ENCODE results near the gene SPATA3.

The SPATA3 gene

DNA sequence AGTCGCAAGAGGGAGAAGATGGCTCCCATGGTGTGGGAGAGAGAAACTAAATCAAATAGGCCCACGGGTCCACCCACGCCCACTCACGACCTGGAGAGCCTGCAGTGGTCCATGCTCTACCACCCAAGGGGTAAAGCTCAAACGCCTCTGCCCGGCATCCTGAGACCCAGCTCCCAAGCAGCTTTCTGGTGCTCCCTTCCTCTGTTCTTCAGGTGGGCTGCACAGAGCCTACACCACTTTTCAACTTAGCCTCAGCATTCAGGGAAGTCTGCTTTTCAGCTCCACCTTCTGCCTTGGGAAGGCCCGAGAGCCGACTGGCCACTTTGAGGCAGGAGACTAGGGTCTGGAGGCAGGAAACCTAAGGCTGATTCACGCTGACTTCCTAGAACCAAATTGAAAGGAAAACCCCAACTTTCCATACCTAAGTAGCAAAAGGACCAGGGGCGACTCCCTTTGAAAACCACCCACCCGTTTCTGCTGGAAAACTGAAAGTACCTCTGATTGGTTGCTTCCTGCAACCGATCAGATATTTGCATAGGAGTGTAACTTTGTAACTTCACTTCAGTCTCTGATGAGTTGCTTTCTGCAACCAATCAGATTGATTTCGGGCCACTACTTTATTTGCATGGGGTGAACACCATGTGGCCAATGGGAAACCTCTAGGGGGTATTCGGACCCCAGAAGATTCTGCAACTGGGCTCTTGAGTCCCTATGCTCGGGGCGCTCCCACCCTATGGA lies 26.8 kb upstream of the SPATA3 start:
- DNase-seq: no peak

DNA sequence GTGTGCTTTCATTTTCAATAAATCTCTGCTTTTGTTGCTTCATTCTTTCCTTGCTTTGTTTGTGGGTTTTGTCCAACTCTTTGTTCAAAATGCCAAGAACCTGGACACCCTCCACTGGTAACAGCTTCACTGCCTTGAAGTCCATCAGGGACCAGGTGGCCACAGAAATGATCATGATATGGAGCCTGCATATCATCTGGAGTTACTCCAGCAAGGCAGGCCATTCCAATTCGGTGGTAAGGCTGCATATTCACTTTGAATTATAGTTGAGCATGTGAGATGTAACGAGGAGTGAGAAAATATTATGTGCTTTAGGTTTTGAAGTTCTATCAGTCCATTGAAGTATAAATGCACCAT lies 26.3 kb upstream of the SPATA3 start:
- DNase-seq: no peak

DNA sequence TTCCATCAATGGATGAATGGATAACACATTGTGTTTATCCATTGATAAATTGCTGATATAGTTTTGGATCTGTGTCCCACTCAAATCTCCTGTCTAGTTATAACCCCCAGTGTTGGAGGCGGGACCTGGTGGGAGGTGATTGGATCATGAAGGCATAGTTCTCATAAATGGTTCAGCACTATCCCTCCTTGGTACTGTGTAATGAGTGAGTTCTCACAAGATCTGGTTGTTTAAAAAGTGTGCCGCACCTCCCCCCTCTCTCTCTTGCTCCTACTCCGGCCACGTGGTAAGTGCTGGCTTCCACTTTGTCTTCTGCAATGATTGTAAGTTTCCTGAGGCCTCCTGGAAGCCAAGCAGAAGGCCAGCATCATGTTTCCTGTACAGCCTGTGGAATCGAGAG lies 23.9 kb upstream of the SPATA3 start:
- DNase-seq: no peak

DNA sequence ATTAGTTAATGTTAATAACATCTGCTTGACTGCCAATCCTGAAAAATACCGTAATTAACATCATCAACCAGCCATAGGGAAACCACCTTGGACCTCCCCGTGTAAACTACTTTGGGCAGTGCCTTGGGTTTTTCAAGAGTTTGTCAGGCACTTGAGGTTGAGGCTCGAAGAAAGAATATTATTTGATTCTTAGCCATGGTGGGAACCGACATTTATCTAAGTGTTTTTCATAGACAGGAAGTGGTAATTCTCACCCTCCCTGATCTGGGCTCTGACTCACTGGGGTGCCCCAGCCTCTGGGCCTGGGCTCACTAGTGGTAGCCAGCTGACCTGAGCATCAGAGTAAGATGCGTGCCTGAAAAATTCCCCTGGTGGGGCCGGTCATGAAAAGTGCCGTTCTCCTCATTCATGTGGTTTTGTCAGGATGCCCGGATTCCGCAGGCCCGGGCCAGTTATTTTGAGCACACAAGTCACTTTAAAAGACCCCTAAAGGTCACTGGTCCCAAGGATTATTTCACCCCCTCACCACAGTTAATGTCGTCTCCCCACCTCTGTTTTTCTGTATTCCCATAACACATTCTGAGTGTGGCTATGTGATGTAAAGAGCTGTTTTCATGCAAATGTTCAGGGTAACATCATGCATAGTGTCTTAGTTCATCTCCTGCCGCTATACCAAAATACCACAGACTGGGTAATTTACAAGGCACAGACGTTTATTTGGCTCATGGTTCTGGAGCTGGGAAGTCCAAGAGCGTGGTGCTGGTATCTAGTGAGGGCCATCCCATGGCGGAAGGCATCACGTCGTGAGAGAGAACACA lies 21.6 kb upstream of the SPATA3 start:
- DNase-seq: peak; percentile 76

DNA sequence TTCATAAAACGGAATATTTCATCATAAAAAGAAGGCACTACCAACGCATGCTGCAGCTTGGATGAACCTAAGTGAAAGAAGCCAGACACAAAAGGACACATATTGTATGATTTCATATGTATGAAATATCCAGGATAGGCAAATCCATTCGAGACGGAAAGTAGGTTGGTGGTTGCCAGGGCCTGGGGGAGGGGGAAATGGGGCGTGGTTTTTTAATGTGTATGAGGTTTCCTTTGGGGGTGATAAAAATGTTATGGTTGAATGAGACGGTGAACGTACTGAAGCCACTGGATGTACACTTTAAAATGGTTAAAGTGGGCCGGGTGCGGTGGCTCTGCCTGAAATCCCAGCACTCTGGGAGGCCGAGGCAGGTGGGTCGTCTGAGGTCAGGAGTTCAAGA lies 20.0 kb upstream of the SPATA3 start:
- DNase-seq: no peak

DNA sequence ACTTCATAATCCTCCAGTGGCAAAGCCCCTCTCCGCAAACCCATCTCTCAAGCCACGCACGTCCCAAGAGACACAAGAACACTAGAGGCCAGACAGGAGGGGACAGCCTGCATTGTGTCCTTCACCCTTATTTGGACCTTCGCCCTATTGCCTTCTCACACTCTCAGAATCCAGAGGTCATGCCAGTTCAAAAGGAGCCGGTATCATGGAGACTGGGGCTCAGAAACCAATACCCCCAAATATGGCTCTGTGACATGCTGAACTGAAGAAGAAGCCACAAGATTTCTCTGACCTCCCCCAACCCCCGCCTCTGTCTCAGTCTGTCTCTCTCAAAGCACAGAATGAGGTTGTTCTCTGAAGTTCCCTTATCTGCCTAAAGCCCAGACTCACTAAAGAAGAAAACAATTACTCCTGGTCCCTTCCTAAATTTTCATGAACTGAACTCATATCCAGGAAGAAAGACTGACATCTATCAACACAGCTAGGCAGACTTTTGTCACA lies 19.2 kb upstream of the SPATA3 start:
- DNase-seq: no peak

DNA sequence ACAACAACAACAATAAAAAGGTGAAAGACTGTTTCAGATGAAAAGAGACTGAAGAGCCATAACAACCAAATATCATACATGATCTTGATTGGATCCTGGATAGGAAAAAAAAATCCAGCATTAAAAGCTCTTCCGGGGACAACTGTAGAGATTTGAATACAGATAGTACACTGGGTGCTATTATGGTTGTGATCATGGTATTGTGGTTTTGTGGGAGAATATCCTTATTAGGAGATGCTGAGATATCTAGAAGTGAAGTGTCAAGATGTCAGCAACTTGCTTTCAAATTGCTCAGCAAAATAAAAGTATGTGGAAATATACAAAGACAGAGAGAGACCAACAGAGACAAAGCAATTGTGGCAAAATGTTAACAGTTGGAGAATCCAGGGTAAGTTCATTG lies 15.5 kb upstream of the SPATA3 start:
- DNase-seq: no peak

DNA sequence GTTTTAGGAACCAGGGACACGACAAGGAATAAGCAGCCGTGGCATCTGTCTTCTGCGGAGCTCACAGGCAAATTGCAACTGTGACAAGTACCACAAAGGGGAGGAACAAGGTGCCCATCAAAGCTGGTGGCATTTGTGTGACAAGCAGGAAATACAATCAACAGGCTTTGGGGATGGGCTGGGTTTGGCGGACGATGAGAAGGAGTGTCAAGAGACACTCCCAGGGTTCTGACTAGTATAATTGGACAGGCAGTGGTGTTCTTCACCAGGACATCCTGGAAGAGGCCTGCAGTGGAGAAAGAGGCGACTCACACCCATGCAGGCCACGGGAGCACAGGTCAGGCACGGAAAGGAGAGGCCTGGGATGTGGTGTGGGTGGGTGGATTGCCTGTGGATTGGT lies 14.2 kb upstream of the SPATA3 start:
- no peak for DNase-seq

DNA sequence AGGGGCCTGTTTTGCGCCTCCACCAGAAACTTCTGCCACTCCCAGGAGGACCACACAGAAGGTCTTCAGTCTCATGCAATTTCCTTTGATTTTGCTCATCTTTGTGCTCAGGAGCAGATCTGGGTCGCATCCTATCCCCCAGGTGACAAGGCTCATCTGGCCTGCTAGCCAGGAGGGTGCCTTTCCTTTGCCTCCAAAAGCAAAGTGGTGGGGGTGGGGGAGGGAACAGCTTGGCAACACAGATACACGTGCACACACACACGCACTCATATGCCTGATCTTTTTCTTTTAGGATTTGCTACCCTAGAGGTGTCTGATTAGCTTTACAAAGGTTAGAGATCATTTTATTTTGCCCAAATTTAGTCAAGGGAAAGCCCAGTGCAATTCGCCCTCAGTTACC lies 13.8 kb upstream of the SPATA3 start:
- no peak for DNase-seq

DNA sequence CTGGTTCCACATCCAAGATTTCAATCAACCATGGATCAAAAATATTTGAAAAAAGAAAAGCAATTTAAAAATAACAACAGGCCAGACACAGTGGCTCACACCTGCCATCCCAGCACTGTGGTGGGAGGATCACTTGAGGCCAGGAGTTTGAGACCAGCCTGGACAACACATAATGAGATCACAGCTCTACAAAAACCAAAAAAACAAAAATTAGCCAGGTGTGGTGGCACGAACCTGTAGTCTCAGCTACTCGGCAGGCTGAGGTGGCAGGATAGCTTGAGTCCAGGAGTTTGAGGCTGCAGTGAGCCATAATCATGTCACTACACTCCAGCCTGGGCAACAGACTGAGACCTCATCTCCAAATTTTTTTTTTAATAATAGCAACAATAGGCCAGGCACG lies 13.4 kb upstream of the SPATA3 start:
- DNase-seq: no peak

DNA sequence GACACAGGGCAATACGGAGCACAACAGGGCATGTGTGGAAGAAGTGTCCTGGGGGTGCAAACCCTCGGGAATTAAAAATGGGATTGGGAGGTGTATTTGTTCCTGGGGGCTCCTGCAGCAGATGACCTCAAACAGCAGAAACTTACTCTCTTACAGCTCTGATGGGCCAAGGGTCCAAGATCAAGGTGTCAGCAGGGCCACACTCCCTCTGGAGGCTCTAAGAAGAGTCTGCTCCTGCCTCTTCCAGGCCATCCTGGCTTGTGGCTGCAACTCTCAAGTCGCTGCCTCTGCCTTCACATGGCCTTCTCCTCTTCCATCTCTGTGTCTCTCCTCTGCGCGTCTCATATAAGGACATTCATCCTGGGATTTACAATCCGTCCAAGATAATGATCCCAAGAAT lies 12.4 kb upstream of the SPATA3 start:
- no peak for DNase-seq

DNA sequence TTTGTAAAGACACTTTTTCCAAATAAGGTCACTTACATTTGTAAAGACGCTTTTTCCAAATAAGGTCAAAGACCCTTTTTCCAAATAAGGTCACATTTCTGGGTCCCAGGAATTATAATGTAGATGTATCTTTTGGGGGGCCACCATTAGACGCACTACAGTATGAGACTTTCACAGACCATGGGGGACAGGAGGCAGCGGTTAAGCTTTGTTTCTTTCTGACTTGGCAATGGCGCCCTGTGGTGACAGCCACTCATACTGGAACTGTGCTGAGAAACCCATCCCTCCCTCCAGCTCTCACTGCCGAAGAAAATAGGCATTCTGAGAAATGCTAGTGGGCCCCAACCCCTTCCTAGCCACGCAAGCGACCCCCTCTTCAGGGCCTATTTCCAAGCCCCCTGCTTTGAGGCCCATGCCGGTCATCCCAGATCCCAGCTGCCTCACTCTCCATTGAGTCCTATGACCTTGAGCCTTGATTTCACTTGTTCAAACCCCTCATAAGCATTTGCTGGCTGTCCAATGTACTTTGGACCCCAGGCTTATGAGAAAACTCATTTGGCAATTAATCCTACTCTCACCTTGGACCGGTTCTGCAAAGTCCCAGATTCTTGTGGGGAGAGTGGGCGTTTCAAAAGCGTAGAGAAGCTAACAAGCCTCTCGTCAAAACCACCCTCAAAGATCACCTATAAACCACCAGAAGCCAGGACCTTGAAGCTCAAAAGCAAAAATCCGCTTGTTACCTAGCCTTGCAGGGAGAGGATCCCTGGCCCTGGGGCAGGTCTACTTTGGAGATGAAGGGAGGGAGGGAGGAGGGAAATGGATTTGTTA lies 11.3 kb upstream of the SPATA3 start:
- DNase-seq: peak; percentile 53

DNA sequence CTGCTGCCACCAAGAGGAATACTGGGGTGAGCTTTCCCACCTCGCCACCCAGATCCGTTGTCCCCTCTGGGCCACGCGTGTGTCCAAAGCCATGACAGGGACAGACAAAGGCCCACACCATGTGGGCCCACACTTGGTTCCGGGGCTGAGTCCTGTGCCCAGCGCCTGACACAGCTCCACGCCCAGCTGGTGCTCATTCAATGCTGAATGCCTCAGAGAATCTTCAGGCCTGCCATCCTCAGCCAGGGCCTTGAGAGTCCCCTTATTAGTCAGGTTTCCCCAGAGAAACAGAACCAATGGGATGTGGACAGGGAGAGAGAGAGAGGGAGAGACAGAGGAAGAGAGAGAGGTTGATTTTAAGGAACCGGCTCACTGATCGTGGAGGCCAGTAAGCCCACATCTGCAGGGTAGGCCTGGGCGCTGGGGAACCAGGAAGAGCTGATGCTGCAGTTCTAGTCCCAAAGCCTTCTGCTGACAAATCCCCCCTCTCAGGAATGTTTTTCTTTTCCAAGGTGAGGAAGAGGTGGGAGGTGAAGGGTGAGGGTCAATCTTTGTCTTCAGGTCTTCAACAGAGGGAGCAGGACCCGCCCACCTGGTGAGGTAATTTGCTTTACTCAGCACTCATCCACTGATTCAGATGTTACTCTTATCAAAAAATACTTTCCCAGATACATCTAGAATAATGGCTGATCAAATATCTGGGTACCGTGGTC lies 10.2 kb upstream of the SPATA3 start:
- no peak for DNase-seq

DNA sequence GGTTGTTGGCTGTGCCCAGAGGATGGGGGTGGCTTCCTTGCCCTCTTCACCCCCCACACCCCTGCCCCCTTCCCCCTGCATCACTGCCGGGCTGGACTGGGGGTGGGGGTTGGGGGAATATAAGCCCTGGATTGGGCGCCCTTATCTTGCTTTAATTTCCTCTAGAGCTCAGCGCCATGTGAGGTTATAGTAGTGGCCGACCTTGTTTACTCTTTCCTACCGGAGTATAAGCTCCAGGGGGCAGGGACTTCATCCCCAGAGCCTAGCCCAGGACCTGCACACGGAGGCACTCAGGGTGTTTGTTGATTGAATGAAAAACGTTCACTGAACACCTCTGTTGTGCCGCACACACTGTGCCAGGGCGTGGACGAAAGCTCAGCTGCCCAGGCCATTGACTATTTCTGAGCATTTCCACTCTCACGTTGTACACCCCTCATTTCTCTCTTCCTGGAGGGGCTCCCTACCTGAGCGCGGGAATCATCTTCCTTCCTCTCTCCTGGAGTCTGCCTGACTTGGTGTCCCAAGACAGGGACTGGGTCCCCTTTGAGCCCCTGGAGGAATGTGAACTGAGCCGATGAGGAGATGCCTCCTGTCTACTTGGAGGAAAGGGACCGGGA lies 9.3 kb upstream of the SPATA3 start:
- no peak for DNase-seq

DNA sequence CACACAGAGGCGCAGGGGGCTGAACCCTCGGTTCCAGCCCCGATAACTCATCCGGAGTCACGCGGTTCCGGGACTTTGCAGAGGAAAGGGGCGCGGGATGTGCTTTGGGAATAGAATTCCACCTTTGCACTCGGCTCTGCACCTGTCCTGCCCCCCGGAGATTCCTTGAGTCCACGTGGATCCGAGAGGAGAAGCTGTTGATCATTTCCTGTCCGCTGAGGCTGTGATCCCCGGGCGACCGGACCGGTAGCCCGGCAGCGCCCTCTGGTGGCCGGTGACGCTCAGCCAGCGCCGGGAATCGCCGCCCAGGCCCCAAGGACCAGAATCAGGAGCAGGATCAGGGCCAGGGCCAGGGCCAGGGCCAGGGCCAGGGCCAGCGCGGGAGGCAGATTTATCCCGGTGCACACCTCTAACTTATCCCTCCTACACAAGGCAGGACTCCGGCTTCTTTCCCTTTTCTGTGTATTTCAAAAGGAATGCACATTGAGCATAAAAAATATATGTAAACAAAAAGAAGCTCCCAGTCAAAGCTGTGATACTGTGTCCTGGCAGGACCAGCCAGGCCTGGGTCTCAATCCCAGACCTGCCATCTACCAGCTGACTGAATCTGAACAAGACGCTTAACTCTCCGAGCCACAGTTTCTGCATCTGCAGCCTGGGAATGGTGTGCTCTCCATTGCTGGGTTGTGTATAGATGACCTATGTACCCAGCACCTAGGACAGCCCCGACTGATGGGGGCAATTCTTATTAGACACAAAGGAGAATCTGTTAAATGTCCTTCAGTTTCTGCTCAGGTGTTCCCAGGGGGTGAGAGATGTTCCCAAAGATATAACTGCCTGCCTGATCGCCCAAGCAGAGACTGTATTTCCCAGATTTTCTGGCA lies 8.5 kb upstream of the SPATA3 start:
- DNase-seq: peak; percentile 89

DNA sequence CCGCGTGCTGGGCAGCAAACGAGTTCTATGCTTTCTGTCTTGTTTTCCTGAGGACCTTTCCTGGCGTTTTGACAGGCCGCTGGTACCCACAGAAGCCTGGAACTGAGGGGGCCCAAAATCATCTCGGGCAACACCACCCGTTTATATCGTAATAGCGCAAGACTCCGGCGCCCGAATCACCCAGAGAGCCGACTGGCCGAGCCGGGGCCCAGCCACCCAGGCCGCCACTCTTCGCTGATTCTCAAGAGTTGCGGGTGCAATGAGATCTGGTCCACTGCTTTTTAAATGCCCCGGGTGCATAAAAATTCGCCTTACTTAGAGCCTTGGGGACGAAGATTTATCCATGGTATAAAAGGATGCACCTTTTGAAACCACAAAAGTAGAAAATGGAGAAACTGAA lies 6.2 kb upstream of the SPATA3 start:
- DNase-seq: no peak

DNA sequence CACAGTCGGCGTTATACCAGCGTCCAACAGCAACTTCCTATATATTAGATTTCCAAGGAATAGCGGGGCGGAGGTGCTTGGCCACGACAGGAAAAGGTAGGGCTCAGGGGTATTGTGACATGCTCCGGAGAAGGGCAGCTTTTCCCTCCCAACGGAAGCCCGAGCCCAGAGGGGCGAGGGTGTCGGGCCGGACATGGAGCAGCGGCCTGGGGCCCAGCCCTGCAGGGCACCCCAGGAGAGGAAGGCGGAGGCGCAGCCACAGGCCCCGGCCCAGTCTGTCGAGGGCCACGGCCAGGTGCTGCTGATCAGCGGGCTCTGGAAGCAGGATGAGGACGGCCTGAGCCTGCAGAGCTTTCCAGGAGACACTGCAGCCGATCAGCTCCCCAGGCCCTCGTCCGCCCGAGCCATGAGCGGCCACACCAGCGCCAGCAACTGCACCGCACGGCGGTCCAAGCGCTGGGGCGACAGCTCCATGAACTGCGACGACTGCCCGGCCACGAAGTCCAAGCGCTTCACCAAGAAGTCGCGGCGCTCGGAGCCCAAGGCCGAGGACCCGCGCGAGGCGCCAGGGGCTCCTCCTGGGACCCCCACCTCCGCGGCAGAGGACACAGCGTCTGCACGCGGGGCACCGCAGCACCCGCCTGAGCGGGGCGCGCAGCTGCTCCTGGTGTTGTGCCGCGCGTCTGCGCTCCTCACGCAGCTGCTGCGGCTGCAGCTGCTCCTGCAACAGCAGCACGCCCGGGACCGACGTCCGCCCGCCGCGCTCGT lies 5.6 kb upstream of the SPATA3 start:
- no peak for DNase-seq

DNA sequence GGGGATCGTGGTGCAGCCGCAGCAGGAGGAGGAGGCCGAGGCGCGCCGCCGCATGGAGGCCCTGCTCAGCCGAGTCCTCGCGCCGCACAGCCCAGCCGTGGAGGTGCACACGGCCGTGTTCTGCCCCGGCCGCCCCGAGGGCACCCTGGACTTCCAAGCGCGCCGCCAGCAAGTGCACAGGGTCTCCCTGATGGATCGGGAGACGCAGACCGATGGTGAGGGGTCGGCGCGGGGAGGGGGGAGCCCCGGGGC lies 5.1 kb upstream of the SPATA3 start:
- DNase-seq: no peak

DNA sequence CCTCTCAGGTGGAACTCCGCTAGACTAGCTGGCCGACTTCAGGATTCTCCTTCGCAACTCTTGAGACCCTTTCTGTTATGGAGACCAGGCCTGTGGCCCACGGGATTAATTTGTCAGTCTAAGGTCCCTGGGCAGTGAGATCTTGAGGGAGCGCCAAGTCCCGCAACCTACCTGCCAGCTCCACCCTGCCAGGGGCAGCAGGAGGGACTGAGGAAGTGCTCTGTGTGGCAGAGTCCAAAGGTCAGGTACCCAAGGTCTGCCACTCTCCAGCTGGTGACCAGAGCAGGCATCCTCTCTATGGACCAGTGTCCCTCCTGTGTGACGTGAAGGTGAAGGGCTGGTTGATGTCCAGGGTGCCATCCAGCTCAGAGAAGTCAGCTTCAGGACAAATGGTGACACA lies 4.3 kb upstream of the SPATA3 start:
- DNase-seq: no peak

DNA sequence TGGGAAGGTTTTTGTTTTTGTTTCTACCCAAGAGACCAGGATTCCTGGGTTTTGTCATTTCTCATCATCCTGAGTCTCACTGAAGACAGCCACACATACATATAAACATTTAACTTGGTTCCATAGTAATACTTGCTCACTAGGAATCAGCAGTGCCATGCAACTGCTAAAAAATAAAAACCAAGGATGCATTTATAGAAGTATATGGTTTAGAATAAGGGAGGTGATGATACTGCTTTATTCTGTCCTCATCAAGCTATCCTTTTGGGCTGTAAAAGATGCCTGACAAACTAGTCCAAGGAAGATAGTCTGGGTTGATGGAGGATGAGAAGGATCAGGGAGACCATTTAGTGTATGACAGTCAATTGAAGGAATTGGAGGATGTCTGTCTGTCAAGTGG lies 740 bp downstream of the SPATA3 start:
- no peak for DNase-seq

DNA sequence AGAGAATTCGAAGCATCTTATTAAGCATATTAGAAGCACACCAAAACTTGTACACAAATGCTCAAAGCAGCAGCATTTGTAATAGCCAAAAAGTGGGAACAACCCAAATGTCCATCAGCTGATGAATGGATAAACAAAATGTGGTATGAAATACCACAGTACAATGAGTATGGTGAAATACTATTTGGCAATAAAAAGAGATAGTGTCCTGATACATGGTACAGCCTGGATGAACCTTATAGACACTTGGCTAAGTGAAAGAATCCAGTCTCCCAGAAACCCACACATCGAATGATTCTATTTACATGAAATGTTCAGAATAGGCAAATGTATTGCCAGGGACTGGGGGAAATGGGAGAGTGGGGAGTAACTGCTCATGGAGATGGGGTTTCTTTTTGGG lies 3.0 kb downstream of the SPATA3 start:
- no peak for DNase-seq
